ENCODE data around the gene ZSCAN12. TPM values are rescaled to one million over a fixed set of nuclear protein-coding genes. Genes with fewer than 3 reads are reported as not detected.
"Not testable (repeated sequence)": the region's sequence is repeated elsewhere in the genome, so short reads cannot be mapped to it uniquely, and the experiment has no call there.

Gene ZSCAN12
- total RNA-seq, 2 donors from 2014 or later: 5.6 to 6.4 TPM

- no peak for DNase-seq
- Mint-ChIP-seq H3K27ac (no peak overlapping the region), H3K27me3 (ENCODE audit: low read depth) (peaks cover 16% of the 10 kb centered on the region), H3K4me3 (no peak overlapping the region), H3K4me1 (ENCODE audit: low read depth) (peaks cover 30% of the 10 kb centered on the region), H3K9me3 (no peaks in the 10 kb centered on the region), H3K36me3 (ENCODE audit: insufficient read depth in 2 of 2) (peaks cover 6% of the 10 kb centered on the region in 2 donors)
- no peak for ATAC-seq (replicated peaks in 1 of 2)
Measured at GRCh38 chr6:28423546-28423945, 24.0 kb upstream of the ZSCAN12 start.

- Mint-ChIP-seq H3K36me3 (ENCODE audit: insufficient read depth in 2 of 2) (peaks cover 3 to 4% of the 10 kb centered on the region in 2 donors), H3K4me3 (no peak overlapping the region), H3K4me1 (ENCODE audit: low read depth) (peaks cover 6% of the 10 kb centered on the region), H3K27ac (no peak overlapping the region), H3K27me3 (ENCODE audit: low read depth) (peaks cover 29% of the 10 kb centered on the region), H3K9me3 (peaks cover 2 to 3% of the 10 kb centered on the region in 2 donors)
- ATAC-seq (replicated peaks in 1 of 2) (no peak), DNase-seq (no peak)
Measured at GRCh38 chr6:28413681-28414080, 14.1 kb upstream of the ZSCAN12 start.

- Mint-ChIP-seq H3K36me3 (ENCODE audit: insufficient read depth in 2 of 2) (peaks cover 3 to 4% of the 10 kb centered on the region in 2 donors), H3K4me3 (no peak overlapping the region), H3K27ac (no peak overlapping the region), H3K4me1 (ENCODE audit: low read depth) (peaks cover 31% of the 10 kb centered on the region), H3K9me3 (peaks cover 2 to 3% of the 10 kb centered on the region in 2 donors), H3K27me3 (ENCODE audit: low read depth) (peaks cover 41% of the 10 kb centered on the region)
- DNase-seq: no peak
- no peak for ATAC-seq (replicated peaks in 1 of 2)
Measured at GRCh38 chr6:28410767-28411166, 11.2 kb upstream of the ZSCAN12 start.

- Mint-ChIP-seq H3K9me3 (peaks cover 2 to 3% of the 10 kb centered on the region in 2 donors), H3K36me3 (ENCODE audit: insufficient read depth in 2 of 2) (peaks cover 3 to 4% of the 10 kb centered on the region in 2 donors), H3K4me1 (ENCODE audit: low read depth) (peaks cover 31% of the 10 kb centered on the region), H3K27me3 (ENCODE audit: low read depth) (peaks cover 51% of the 10 kb centered on the region), H3K4me3 (peak overlapping the region; percentile 25 to 64), H3K27ac (no peak overlapping the region)
- ATAC-seq (replicated peaks in 1 of 2): peak; percentile 97
- DNase-seq: peak; percentile 21 to 36
Measured at GRCh38 chr6:28408076-28408802, 8.7 kb upstream of the ZSCAN12 start.

- peaks cover 3 to 4% of the 10 kb centered on the region in 2 donors for H3K36me3 Mint-ChIP-seq (ENCODE audit: insufficient read depth in 2 of 2)
- peaks cover 2 to 3% of the 10 kb centered on the region in 2 donors for H3K9me3 Mint-ChIP-seq
- peaks cover 57% of the 10 kb centered on the region for H3K27me3 Mint-ChIP-seq (ENCODE audit: low read depth)
- DNase-seq (peak in 1 of 2 donors; percentile 14), ATAC-seq (replicated peaks in 1 of 2) (peak in 1 of 2 donors; percentile 36)
- H3K27ac Mint-ChIP-seq: no peak overlapping the region
- peaks cover 35% of the 10 kb centered on the region for H3K4me1 Mint-ChIP-seq (ENCODE audit: low read depth)
- H3K4me3 Mint-ChIP-seq: peak overlapping the region; percentile 32 to 48
Measured at GRCh38 chr6:28407401-28407800, 7.9 kb upstream of the ZSCAN12 start.

GRCh38 chr6:28403923-28404322, 4.4 kb upstream of the ZSCAN12 start:
- not testable (repeated sequence) for DNase-seq; ATAC-seq (replicated peaks in 1 of 2); H3K36me3 Mint-ChIP-seq (ENCODE audit: insufficient read depth in 2 of 2); H3K4me3 Mint-ChIP-seq; H3K27ac Mint-ChIP-seq; H3K9me3 Mint-ChIP-seq
- Mint-ChIP-seq H3K4me1 (ENCODE audit: low read depth) (peaks cover 44% of the 10 kb centered on the region), H3K27me3 (ENCODE audit: low read depth) (peaks cover 43% of the 10 kb centered on the region)

GRCh38 chr6:28402197-28402596, 2.6 kb upstream of the ZSCAN12 start:
- no peak overlapping the region for H3K4me3 Mint-ChIP-seq
- peaks cover 40% of the 10 kb centered on the region for H3K4me1 Mint-ChIP-seq (ENCODE audit: low read depth)
- ATAC-seq (replicated peaks in 1 of 2) (no peak), DNase-seq (no peak)
- peaks cover 6 to 15% of the 10 kb centered on the region in 2 donors for H3K36me3 Mint-ChIP-seq (ENCODE audit: insufficient read depth in 2 of 2)
- H3K9me3 Mint-ChIP-seq: no peaks in the 10 kb centered on the region
- H3K27me3 Mint-ChIP-seq (ENCODE audit: low read depth): peaks cover 43% of the 10 kb centered on the region
- H3K27ac Mint-ChIP-seq: no peak overlapping the region

GRCh38 chr6:28401172-28401571, 1.6 kb upstream of the ZSCAN12 start:
- DNase-seq (no peak), ATAC-seq (replicated peaks in 1 of 2) (no peak)
- H3K4me3 Mint-ChIP-seq: peak overlapping the region in 1 of 2 donors; percentile 58
- H3K27me3 Mint-ChIP-seq (ENCODE audit: low read depth): peaks cover 35% of the 10 kb centered on the region
- H3K4me1 Mint-ChIP-seq (ENCODE audit: low read depth): peaks cover 41% of the 10 kb centered on the region
- no peaks in the 10 kb centered on the region for H3K9me3 Mint-ChIP-seq
- H3K27ac Mint-ChIP-seq: no peak overlapping the region
- peaks cover 6 to 22% of the 10 kb centered on the region in 2 donors for H3K36me3 Mint-ChIP-seq (ENCODE audit: insufficient read depth in 2 of 2)

- Mint-ChIP-seq H3K9me3 (no peaks in the 10 kb centered on the region), H3K4me3 (peak overlapping the region; percentile 91 to 97), H3K27me3 (ENCODE audit: low read depth) (peaks cover 28% of the 10 kb centered on the region), H3K4me1 (ENCODE audit: low read depth) (peaks cover 52% of the 10 kb centered on the region), H3K27ac (peak overlapping the region; percentile 95), H3K36me3 (ENCODE audit: insufficient read depth in 2 of 2) (peaks cover 6 to 25% of the 10 kb centered on the region in 2 donors)
- DNase-seq (no peak), ATAC-seq (replicated peaks in 1 of 2) (no peak)
Measured at GRCh38 chr6:28400122-28400451, 540 bp upstream of the ZSCAN12 start.

GRCh38 chr6:28395918-28396317, 3.6 kb downstream of the ZSCAN12 start:
- Mint-ChIP-seq H3K36me3 (ENCODE audit: insufficient read depth in 2 of 2) (peaks cover 17 to 51% of the 10 kb centered on the region in 2 donors), H3K27ac (peak overlapping the region; percentile 17), H3K27me3 (ENCODE audit: low read depth) (no peaks in the 10 kb centered on the region), H3K9me3 (no peaks in the 10 kb centered on the region), H3K4me3 (peak overlapping the region in 1 of 2 donors; percentile 84), H3K4me1 (ENCODE audit: low read depth) (peaks cover 56% of the 10 kb centered on the region)
- ATAC-seq (replicated peaks in 1 of 2): no peak
- DNase-seq: no peak

GRCh38 chr6:28393912-28394662, 5.5 kb downstream of the ZSCAN12 start:
- Mint-ChIP-seq H3K4me3 (no peak overlapping the region), H3K27ac (no peak overlapping the region), H3K27me3 (ENCODE audit: low read depth) (no peaks in the 10 kb centered on the region), H3K9me3 (no peaks in the 10 kb centered on the region), H3K36me3 (ENCODE audit: insufficient read depth in 2 of 2) (peaks cover 21 to 57% of the 10 kb centered on the region in 2 donors), H3K4me1 (ENCODE audit: low read depth) (peaks cover 50% of the 10 kb centered on the region)
- DNase-seq (no peak), ATAC-seq (replicated peaks in 1 of 2) (no peak)

- H3K36me3 Mint-ChIP-seq (ENCODE audit: insufficient read depth in 2 of 2): peaks cover 23 to 47% of the 10 kb centered on the region in 2 donors
- no peaks in the 10 kb centered on the region for H3K9me3 Mint-ChIP-seq
- H3K4me1 Mint-ChIP-seq (ENCODE audit: low read depth): peaks cover 21% of the 10 kb centered on the region
- H3K27ac Mint-ChIP-seq: peak overlapping the region; percentile 17
- H3K4me3 Mint-ChIP-seq: no peak overlapping the region
- no peaks in the 10 kb centered on the region for H3K27me3 Mint-ChIP-seq (ENCODE audit: low read depth)
- no peak for ATAC-seq (replicated peaks in 1 of 2)
- DNase-seq: no peak
Measured at GRCh38 chr6:28390688-28391087, 8.9 kb downstream of the ZSCAN12 start.

- Mint-ChIP-seq H3K27me3 (ENCODE audit: low read depth) (no peaks in the 10 kb centered on the region), H3K27ac (no peak overlapping the region), H3K4me1 (ENCODE audit: low read depth) (peaks cover 17% of the 10 kb centered on the region), H3K9me3 (no peaks in the 10 kb centered on the region), H3K4me3 (no peak overlapping the region), H3K36me3 (ENCODE audit: insufficient read depth in 2 of 2) (peaks cover 17 to 29% of the 10 kb centered on the region in 2 donors)
- no peak for DNase-seq
- ATAC-seq (replicated peaks in 1 of 2): no peak
Measured at GRCh38 chr6:28384143-28384533, 15.4 kb downstream of the ZSCAN12 start.

Measured in activated T-cell treated with anti-CD3 and anti-CD28 coated beads, Interleukin-2, amount 50 U/mL, for 72 hours (primary cell).